Memory B cell (primary cell): ENCODE measurements around the gene XAB2.
"Not testable (repeated sequence)": the region's sequence is repeated elsewhere in the genome, so short reads cannot be mapped to it uniquely, and the experiment has no call there.

ENCODE experiments used
- ATAC-seq: fragments of 150-1000 bp; cut with Tn5 transposase; 2 replicates; pipeline ENCODE4 v1.10.0; 2021; ENCODE audit warnings: low read depth, mild to moderate bottlenecking, moderate library complexity
- DNase-seq, 2 donors: peaks; one replicate each; pipeline ENCODE4 v3.0.0; 2022; ENCODE audit warnings: low spot score in 2 of 2
- H3K27ac Mint-ChIP-seq: one replicate; pipeline ENCODE4 v1.8.0; 2022; ENCODE audit warnings: mild to moderate bottlenecking, moderate library complexity, mixed read lengths
- H3K27me3 Mint-ChIP-seq: one replicate; pipeline ENCODE4 v1.8.0; 2022; ENCODE audit warnings: mixed read lengths
- H3K36me3 Mint-ChIP-seq: one replicate; pipeline ENCODE4 v1.8.0; 2022; ENCODE audit warnings: mild to moderate bottlenecking, mixed read lengths
- H3K4me1 Mint-ChIP-seq: one replicate; pipeline ENCODE4 v1.8.0; 2022; ENCODE audit warnings: mixed read lengths
- H3K4me3 Mint-ChIP-seq: one replicate; pipeline ENCODE4 v1.8.0; 2022; ENCODE audit warnings: mild to moderate bottlenecking, moderate library complexity, mixed read lengths
- H3K9me3 Mint-ChIP-seq: one replicate; pipeline ENCODE4 v1.8.0; 2022; ENCODE audit warnings: mixed read lengths

The XAB2 gene

DNA sequence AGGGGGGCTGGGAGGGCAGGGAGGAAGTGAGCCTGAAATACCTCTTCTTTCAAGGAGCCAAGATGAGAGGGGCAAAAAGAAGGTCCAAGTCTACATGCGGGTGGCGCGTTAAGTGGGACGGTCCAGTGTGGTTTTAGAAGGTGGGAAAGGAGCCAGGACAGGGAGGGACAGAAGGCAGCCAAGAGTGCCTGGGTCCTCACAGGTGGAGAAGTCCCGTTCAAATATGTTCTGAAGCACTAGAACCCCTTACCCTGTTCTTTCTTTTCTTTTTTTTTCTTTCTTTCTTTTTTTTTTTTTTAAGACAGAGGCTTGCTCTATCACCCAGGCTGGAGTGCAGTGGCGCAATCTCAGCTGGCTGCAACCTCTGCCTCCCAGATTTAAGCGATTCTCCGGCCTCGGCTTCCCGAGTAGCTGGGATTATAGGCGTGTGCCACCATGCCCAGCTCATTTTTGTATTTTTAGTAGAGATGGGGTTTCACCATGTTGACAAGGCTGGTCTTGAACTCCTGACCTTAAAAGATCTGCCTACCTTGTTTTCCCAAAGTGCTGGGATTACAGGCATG is 26.3 kb downstream of the XAB2 start:
- Mint-ChIP-seq H3K27me3 (peaks cover 34% of the 10 kb centered on the region), H3K36me3 (peaks cover 5% of the 10 kb centered on the region), H3K4me3 (no peak overlapping the region), H3K4me1 (peaks cover 7% of the 10 kb centered on the region), H3K9me3 (peaks cover 7% of the 10 kb centered on the region), H3K27ac (no peak overlapping the region)
- ATAC-seq (no peak), DNase-seq (no peak)

DNA sequence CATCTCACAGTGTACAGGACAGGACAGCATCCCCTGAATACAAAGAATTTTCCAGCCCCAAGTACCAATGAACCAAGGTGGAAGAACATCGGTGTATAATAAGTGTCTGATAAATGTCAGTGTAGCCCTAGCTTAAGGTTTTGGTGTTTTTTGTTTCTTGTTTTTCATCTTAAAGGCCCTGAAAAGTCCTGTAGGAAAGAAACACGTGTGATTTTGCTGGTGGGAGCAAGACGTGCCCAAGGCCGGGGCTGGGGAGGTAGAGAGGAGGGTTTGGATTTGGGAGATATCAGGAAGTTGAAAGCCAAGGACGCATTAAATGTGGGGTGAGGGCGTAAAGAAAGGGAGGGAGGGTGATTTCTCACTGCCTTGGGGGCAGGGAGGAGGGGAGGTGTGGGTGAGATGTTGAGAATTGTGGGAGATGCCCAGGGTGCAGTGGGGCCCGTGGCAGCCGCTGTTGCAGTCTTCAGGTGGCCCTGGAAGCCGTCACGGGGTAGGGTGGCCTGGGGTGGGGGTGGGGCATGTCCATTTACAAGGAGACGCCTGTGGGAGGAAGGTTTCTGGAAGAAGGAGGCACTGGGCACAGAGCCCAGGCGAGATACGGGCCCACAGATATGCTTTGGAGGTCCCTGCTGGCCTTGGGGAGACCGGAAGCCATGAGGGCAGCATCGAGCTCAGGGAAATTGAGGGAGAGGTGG is 27.0 kb downstream of the XAB2 start:
- no peak overlapping the region for H3K4me3 Mint-ChIP-seq
- peaks cover 39% of the 10 kb centered on the region for H3K27me3 Mint-ChIP-seq
- H3K4me1 Mint-ChIP-seq, result peaks cover 7% of the 10 kb centered on the region
- ATAC-seq (no peak), DNase-seq (no peak)
- H3K27ac Mint-ChIP-seq, result no peak overlapping the region
- peaks cover 7% of the 10 kb centered on the region for H3K9me3 Mint-ChIP-seq
- H3K36me3 Mint-ChIP-seq, result peaks cover 5% of the 10 kb centered on the region

DNA sequence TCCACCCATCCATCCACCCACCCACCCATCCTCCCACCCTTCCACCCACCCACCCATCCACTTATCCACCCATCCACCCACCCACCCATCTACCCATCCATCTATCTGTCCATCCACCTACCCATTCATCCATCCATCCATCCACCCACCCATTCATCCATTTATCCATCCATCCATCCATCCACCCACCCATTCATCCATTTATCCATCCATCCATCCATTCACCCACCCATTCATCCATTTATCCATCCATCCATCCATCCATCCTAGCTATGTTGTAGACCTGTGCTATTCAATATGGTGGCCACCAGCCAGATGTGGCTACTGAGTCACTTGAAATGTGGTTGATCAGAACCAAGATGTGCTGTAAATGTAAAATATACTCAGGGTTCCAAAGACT is 28.6 kb downstream of the XAB2 start:
- peaks cover 6% of the 10 kb centered on the region for H3K9me3 Mint-ChIP-seq
- no peak overlapping the region for H3K27ac Mint-ChIP-seq
- H3K4me1 Mint-ChIP-seq, result peaks cover 9% of the 10 kb centered on the region
- H3K4me3 Mint-ChIP-seq, result no peak overlapping the region
- peaks cover 41% of the 10 kb centered on the region for H3K27me3 Mint-ChIP-seq
- ATAC-seq, result no peak
- DNase-seq, result no peak
- H3K36me3 Mint-ChIP-seq, result peaks cover 5% of the 10 kb centered on the region

DNA sequence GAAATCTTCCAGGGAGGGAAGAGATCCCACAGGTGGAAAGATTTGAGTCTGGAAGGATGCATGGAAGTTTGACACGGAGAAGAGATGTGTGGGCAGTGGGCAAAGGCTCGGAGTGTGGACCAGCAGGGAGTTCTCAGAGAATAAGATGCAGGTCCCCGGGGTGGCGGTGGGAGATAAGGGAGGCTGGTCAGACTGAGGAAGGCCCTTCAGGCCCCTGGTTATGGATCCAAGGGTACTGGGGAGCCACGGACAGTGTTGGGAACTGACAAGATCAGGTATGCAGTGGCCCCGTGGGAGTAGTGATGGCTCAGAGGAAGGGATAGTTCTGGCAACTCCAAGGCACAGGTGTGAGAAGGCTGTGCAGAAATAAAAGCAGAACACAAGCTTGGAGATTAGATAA is 31.2 kb downstream of the XAB2 start:
- H3K27me3 Mint-ChIP-seq, result peaks cover 39% of the 10 kb centered on the region
- ATAC-seq (no peak), DNase-seq (no peak)
- H3K4me3 Mint-ChIP-seq, result no peak overlapping the region
- no peak overlapping the region for H3K27ac Mint-ChIP-seq
- H3K4me1 Mint-ChIP-seq, result peaks cover 9% of the 10 kb centered on the region
- H3K9me3 Mint-ChIP-seq, result peaks cover 2% of the 10 kb centered on the region
- H3K36me3 Mint-ChIP-seq, result no peaks in the 10 kb centered on the region

DNA sequence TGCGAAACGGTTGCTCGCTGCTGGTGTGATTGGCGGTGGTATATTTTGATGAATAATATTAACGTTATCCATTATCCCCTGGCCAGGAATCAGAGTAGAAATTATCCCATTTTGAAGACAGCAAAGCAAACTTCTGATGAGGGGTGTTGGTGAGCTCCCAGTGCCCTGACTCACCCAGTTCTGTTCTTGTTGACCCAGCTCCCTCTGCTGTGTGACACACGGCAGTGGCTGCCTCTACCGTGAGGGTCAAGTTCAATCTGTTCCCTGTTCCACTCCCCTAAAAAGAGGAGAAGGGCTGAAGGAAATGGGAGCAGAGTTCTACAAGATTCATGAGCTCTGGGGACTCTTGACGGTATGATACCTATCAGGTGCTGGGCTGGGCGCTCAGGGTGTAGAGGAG is 31.7 kb downstream of the XAB2 start:
- no peak for DNase-seq
- peaks cover 39% of the 10 kb centered on the region for H3K27me3 Mint-ChIP-seq

DNA sequence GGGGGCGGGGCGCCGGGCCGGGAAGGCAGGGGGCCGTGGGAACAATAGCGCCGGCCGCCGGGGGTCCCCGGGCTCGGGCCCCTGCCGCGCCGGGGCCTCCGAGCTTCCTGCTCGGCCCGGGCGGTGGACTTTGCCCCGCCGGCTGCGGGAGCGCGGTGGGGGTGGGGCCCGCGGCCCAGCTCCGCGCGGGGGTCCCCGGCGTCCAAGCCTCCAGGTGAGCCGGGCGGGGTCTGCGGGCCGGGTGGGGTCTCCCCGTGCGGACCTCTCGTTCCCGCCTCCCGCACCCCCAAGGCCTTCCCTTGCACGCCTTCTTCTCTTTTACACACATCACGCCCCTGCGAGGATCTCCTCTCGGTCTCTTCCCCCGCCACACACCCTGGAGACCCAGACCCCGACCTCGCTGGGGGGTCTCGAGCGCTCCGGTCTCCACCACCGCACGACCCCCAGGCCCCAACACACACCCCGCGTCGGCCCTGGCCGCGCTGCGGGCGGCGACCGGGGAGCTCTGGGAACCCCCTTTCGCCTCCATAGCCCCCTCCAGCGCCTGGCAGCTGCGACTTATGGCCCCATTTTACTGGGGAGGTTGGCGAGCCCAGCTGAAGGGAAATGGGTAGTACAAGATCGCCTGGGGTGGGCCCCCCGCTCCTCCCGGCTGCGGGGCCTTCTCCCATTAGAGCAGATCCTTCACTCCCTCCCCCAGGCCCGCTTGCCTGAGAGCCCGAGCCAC is 33.0 kb downstream of the XAB2 start:
- H3K4me1 Mint-ChIP-seq, result peaks cover 9% of the 10 kb centered on the region
- peak overlapping the region; percentile 82 for H3K4me3 Mint-ChIP-seq
- ATAC-seq (peak; percentile 35), DNase-seq (no peak)
- H3K27ac Mint-ChIP-seq, result no peak overlapping the region
- peaks cover 2% of the 10 kb centered on the region for H3K9me3 Mint-ChIP-seq
- peaks cover 36% of the 10 kb centered on the region for H3K27me3 Mint-ChIP-seq
- H3K36me3 Mint-ChIP-seq, result no peaks in the 10 kb centered on the region

More for the DNA sequence above, 31.7 kb downstream of the XAB2 start:
- Mint-ChIP-seq H3K36me3 (no peaks in the 10 kb centered on the region), H3K9me3 (peaks cover 2% of the 10 kb centered on the region), H3K4me3 (no peak overlapping the region), H3K27ac (no peak overlapping the region), H3K4me1 (peaks cover 9% of the 10 kb centered on the region)
- no peak for ATAC-seq

DNA sequence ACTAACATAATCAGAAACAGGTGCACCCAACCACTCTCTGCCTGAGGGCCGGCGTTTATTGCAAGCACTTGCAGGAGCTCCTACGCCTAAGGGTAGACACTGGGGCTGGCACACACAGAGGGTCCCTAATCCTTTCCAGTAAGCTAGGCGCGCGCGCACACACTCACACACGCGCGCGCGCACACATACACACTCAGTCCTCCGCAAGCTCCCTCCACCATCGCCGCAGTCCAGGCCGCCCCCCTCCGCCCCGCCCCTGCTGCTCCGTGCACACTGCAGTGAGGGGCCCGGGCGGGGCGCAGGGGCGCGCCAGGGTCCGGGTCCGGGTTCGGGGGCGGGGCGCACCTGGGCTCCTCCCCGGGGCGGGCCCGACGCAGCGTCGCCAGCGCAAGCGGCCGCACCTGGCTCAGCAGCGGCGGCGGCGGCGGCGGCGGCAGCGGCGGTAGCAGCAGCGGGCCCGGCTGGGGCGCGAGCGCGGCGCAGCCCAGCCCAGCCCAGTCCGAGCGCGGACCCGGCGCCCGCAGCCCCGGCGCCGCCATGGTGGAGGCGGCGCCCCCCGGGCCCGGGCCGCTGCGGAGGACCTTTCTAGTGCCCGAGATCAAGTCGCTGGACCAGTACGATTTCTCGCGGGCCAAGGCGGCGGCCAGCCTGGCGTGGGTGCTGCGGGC is 33.7 kb downstream of the XAB2 start, which contains the start of gene CAMSAP3:
Gene CAMSAP3 (plus strand): TSS at position 398 of the 668 bp plus-strand sequence. CDS start 140 bp downstream, at position 538.
- no peak within 1 kb of the TSS for H3K27ac Mint-ChIP-seq
- no peaks in the 10 kb centered on the region for H3K36me3 Mint-ChIP-seq
- DNase-seq (peak in 1 of 2 donors; percentile 49), ATAC-seq (peak; percentile 86)
- H3K4me1 Mint-ChIP-seq, result peaks cover 6% of the 10 kb centered on the region
- peak within 1 kb of the TSS; percentile 82 for H3K4me3 Mint-ChIP-seq
- peaks cover 36% of the 10 kb centered on the region for H3K27me3 Mint-ChIP-seq
- H3K9me3 Mint-ChIP-seq, result no peaks in the 10 kb centered on the region

DNA sequence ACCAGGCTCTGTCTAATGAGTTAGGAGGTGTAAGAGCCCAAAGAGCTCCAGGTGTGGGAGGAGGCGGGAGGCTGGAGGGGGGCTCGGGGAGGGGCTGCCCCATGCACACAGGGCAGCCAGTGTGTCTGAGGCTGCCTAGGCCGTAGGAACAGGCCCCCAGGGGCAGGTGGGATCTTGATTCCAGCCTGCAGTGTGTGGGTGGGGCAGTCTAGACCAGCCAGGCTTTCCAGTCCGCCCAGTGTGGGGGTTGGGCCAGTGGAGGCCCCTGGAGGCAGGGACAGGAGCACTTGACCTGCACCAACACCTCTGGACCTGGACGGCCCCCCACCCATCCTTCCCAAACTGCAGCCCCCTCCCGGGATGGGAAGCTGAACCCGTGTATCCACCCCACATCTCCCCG is 39.1 kb downstream of the XAB2 start:
- DNase-seq, result no peak
- H3K27me3 Mint-ChIP-seq, result peaks cover 18% of the 10 kb centered on the region
- no peak for ATAC-seq
- peaks cover 2% of the 10 kb centered on the region for H3K4me1 Mint-ChIP-seq
- no peak overlapping the region for H3K4me3 Mint-ChIP-seq
- H3K27ac Mint-ChIP-seq, result no peak overlapping the region
- H3K9me3 Mint-ChIP-seq, result no peaks in the 10 kb centered on the region
- no peaks in the 10 kb centered on the region for H3K36me3 Mint-ChIP-seq

DNA sequence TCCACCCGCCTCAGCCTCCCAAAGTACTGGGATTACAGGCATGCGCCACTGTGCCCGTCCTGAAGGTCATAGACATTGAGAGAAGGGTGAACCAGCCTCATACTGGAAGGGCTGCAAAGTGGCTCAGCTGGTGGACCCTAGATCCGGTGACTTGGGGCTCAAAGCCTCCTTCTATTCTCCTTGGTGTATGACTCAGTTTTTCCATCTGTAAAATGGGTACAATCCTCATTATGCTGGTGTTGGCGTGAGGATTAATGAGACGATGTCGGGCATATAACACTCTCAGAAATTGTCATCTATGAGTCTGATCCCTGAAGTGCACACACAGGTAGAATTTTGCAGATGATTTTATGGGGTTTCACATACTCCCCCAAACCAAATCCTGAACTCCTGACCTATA is 39.5 kb downstream of the XAB2 start:
- no peaks in the 10 kb centered on the region for H3K4me1 Mint-ChIP-seq
- DNase-seq (no peak), ATAC-seq (no peak)
- H3K36me3 Mint-ChIP-seq, result no peaks in the 10 kb centered on the region
- H3K9me3 Mint-ChIP-seq, result no peaks in the 10 kb centered on the region
- H3K27ac Mint-ChIP-seq, result no peak overlapping the region
- peaks cover 18% of the 10 kb centered on the region for H3K27me3 Mint-ChIP-seq
- no peak overlapping the region for H3K4me3 Mint-ChIP-seq

DNA sequence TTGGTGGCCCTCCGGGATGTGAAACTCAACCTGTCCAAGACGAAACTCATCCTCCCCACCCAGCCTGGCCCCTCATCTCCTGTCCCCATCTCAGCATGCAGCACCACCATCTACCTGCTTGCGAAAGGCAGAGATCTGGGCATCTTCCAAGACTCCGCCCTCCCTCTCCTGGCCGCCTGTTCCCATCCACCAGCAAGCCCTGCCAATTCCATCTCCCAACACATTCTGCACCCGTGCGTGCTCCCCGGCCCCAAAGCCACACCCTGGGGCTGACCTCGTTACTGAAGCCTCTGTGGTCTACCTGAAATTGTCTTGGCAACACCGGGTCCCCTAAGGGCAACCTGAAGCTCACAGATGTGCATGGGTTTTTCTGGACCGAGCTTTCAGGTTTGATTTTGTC is 46.9 kb downstream of the XAB2 start:
- no peak for ATAC-seq
- no peak overlapping the region for H3K27ac Mint-ChIP-seq
- peaks cover 11% of the 10 kb centered on the region for H3K27me3 Mint-ChIP-seq

DNA sequence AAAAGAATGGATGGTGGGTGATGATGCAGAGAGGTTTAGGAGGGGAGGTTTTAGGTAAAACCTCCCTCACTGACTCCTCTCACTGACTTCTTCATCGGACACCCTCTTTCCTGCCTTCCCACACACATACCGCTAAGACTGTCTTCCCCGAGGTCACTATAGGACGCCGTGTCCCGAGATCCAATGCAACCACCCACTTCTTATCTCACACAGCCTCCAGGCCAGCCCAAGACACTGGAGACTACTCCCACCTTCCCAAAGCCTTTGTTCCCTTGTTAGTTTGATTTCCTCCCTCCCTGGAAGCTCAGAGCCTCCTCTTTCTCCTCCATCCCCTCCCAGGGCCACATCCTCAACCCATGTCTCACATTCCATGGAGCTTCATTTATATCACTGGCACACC is 50.2 kb downstream of the XAB2 start:
- Mint-ChIP-seq H3K9me3 (peaks cover 3% of the 10 kb centered on the region), H3K4me1 (no peaks in the 10 kb centered on the region), H3K27me3 (peaks cover 10% of the 10 kb centered on the region), H3K36me3 (peaks cover 3% of the 10 kb centered on the region), H3K27ac (no peak overlapping the region), H3K4me3 (no peak overlapping the region)
- no peak for ATAC-seq
- no peak for DNase-seq

More for the DNA sequence above, 46.9 kb downstream of the XAB2 start:
- H3K9me3 Mint-ChIP-seq, result peaks cover under 1% of the 10 kb centered on the region
- no peaks in the 10 kb centered on the region for H3K36me3 Mint-ChIP-seq
- no peak overlapping the region for H3K4me3 Mint-ChIP-seq
- DNase-seq, result no peak
- H3K4me1 Mint-ChIP-seq, result no peaks in the 10 kb centered on the region

DNA sequence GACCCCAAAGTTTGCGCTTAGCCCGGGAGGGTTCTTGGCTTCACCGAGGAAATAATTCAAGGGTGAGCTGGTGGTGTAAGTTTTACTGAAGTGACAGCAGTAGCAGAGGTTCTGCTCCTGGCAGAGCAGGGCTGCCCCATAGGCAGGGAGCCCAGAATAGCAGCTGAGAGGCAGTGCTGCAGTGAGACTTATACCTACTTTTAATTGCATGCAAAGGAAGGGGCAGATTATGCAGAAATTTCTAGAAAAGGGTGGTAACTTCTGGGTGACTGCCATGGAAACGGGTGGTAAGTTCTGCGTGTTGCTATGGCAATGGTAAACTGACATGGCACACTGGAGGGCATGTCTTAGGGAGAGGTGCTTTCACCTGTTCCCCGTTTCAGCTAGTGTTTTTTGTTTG is 51.2 kb downstream of the XAB2 start:
- H3K27me3 Mint-ChIP-seq, result peaks cover 10% of the 10 kb centered on the region
- H3K4me1 Mint-ChIP-seq, result no peaks in the 10 kb centered on the region
- no peak overlapping the region for H3K4me3 Mint-ChIP-seq
- ATAC-seq, result peak; percentile 53
- H3K9me3 Mint-ChIP-seq, result peaks cover 3% of the 10 kb centered on the region
- no peak for DNase-seq
- H3K27ac Mint-ChIP-seq, result no peak overlapping the region
- H3K36me3 Mint-ChIP-seq, result peaks cover 3% of the 10 kb centered on the region

DNA sequence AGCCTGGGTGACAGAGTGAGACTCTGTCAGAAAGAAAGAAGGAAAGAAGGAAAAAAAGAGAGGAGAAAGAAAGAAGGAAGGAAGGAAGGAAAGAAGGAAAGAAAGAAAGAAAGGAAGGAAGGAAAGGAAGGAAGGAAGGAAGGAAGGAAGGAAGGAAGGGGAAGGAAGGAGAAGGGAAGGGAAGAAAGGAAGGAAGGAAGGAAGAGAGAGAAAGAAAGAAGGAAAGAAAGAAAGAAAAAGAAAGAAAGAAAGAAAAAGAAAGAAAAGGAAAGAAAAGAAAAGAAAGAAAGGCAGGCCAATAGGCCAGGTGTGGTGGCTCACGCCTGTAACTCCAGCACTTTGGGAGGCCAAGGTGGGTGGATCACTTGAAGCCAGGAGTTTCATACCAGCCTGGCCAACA is 51.9 kb downstream of the XAB2 start:
- not testable (repeated sequence) for H3K36me3 Mint-ChIP-seq, H3K9me3 Mint-ChIP-seq, H3K4me1 Mint-ChIP-seq, DNase-seq, H3K27me3 Mint-ChIP-seq, ATAC-seq, H3K27ac Mint-ChIP-seq, H3K4me3 Mint-ChIP-seq

DNA sequence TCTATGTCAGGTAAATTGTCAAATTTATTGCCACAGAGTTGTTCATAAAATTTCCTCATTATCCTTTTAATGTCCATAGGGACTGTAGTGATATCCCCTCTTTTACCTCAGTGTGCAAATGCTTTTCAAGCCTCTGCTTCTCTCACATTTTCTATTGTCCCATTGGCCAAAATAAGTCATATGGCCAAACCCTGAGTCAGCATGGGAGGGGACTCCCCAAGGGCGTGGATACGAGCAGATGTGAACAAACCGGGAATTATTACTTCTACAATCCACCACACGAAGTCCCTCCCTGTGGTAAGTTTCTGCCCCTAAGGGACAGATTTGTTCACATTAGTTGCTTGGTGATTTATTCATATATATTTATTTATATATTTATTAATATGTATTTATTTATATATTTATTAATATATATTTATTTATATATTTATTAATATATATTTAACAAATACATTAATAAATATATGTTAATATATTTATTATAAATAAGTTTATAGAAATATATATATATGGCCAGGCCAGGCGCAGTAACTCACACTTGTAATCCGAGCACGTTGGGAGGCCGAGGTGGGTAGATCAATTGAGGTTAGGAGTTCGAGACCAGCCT is 53.8 kb downstream of the XAB2 start:
- peak; percentile 70 for ATAC-seq
- H3K9me3 Mint-ChIP-seq, result peaks cover 3% of the 10 kb centered on the region
- H3K36me3 Mint-ChIP-seq, result peaks cover 3% of the 10 kb centered on the region
- DNase-seq, result no peak
- no peak overlapping the region for H3K27ac Mint-ChIP-seq
- H3K27me3 Mint-ChIP-seq, result peaks cover 8% of the 10 kb centered on the region
- H3K4me1 Mint-ChIP-seq, result no peaks in the 10 kb centered on the region
- H3K4me3 Mint-ChIP-seq, result no peak overlapping the region
